Left colon (tissue), 2 donors: ENCODE results near the gene LETM1. TPM values are rescaled to one million over a fixed set of nuclear protein-coding genes. Genes with fewer than 3 reads are reported as not detected.

Experiments used
- ATAC-seq: fragments of 200-7000 bp; cut with Tn5 transposase; one replicate; pipeline ENCODE4 v1.9.1; 2020; ENCODE audit warnings: mild to moderate bottlenecking, moderate library complexity
- DNase-seq, 2 donors: peaks; one replicate each; pipeline ENCODE4 v3.0.0-alpha.2; 2020
- intact Hi-C, 2 donors: fragments of 100-400 bp; cut with DNase I in 1 of 2; cut with micrococcal nuclease in 1 of 2; formaldehyde crosslinking; loops; one replicate each; pipeline versions ENCODE4 v1.11.2 to v1.14.0; 2022; cut with DNase I, micrococcal nuclease
- total RNA-seq, 2 donors: library from RNA; stranded (reverse); fragmentation: NEBNext Ultra II Directional; extraction: Animal tissue kit (Norgen Biotek cat#: 25700); gene quantifications; one replicate each; pipeline ENCODE4 v1.2.1, GENCODE V29; 2021
- donor health status: DM: no; HTN: no; CAD: no.
- donor health status: DM: yes; HTN: yes; CAD: no.

The LETM1 gene
- total RNA-seq, 2 donors from 2014 or later, result 112 to 160 TPM

- intact Hi-C loops, result no loop called here
- ATAC-seq (no peak), DNase-seq (no peak)
Observed at GRCh38 chr4:1803523-1804423, 52.2 kb downstream of the LETM1 start.

GRCh38 chr4:1802720-1803522 lies 53.0 kb downstream of the LETM1 start:
- DNase-seq, result no peak
- intact Hi-C loops, result no loop called here
- ATAC-seq, result no peak

- intact Hi-C loops, result no loop called here
- DNase-seq, result peak in 1 of 2 donors; percentile 28
Observed at GRCh38 chr4:1802151-1802715, 53.7 kb downstream of the LETM1 start.

GRCh38 chr4:1801286-1801958 lies 54.5 kb downstream of the LETM1 start:
- ATAC-seq (no peak), DNase-seq (no peak)
- intact Hi-C loops, result no loop called here

More at GRCh38 chr4:1802151-1802715, 53.7 kb downstream of the LETM1 start:
- no peak for ATAC-seq

- intact Hi-C loops, result no loop called here
- no peak for DNase-seq
- no peak for ATAC-seq
Observed at GRCh38 chr4:1800805-1801204, 55.2 kb downstream of the LETM1 start.

- ATAC-seq (peak; percentile 63), DNase-seq (peak; percentile 61 to 67)
- intact Hi-C loops, result no loop called here
Observed at GRCh38 chr4:1799387-1800375, 56.3 kb downstream of the LETM1 start.

- intact Hi-C loops, result no loop called here
- ATAC-seq (no peak), DNase-seq (no peak)
Observed at GRCh38 chr4:1798580-1799386, 57.2 kb downstream of the LETM1 start.

GRCh38 chr4:1797861-1798579 lies 57.9 kb downstream of the LETM1 start:
- no peak for ATAC-seq
- intact Hi-C loops, result no loop called here

GRCh38 chr4:1797298-1797860 lies 58.6 kb downstream of the LETM1 start:
- intact Hi-C loops, result no loop called here
- DNase-seq, result no peak
- no peak for ATAC-seq

More at GRCh38 chr4:1797861-1798579, 57.9 kb downstream of the LETM1 start:
- no peak for DNase-seq

- ATAC-seq (no peak), DNase-seq (no peak)
- intact Hi-C loops, result no loop called here
Observed at GRCh38 chr4:1796486-1797204, 59.3 kb downstream of the LETM1 start.

- DNase-seq, result peak; percentile 72 to 79
- peak; percentile 66 for ATAC-seq
- intact Hi-C loops, result no loop called here
Observed at GRCh38 chr4:1795299-1796195, 60.4 kb downstream of the LETM1 start.

- DNase-seq, result peak in 1 of 2 donors; percentile 40
- intact Hi-C loops, result no loop called here
- peak; percentile 14 for ATAC-seq
Observed at GRCh38 chr4:1794809-1795298, 61.1 kb downstream of the LETM1 start.

- DNase-seq, result no peak
- intact Hi-C loops, result no loop called here
Observed at GRCh38 chr4:1793940-1794808, 61.8 kb downstream of the LETM1 start.

More at GRCh38 chr4:1793940-1794808, 61.8 kb downstream of the LETM1 start:
- ATAC-seq, result peak; percentile 10
